H9 (cell line): Measurements from ENCODE around the gene ADARB2. TPM values are rescaled to one million over a fixed set of nuclear protein-coding genes. Genes with fewer than 3 reads are reported as not detected.
A peak's percentile ranks its signal among the peaks of the same experiment; 100 is the strongest.

Source experiments
- DNase-seq: peaks from one replicate; pipeline ENCODE4 v3.0.0-alpha.2; 2017
- H2AFZ ChIP-seq: one replicate; pipeline ENCODE4 v1.6.1; 2013; ENCODE audit warnings: mild to moderate bottlenecking, low read length, control low read depth, moderate library complexity
- H2AK5ac ChIP-seq: 2 replicates; pipeline ENCODE4 v1.6.1; 2013; ENCODE audit warnings: low read length, control low read depth, mixed read lengths; ENCODE audit not compliant: insufficient read length
- H2BK120ac ChIP-seq: one replicate; pipeline ENCODE4 v1.6.1; 2013; ENCODE audit warnings: low read depth, mild to moderate bottlenecking, low read length, control low read depth, inconsistent platforms; ENCODE audit not compliant: poor library complexity, severe bottlenecking
- H2BK12ac ChIP-seq: 2 replicates; pipeline ENCODE4 v1.6.1; 2013; ENCODE audit warnings: low read length, control low read depth, mixed read lengths, low read depth; ENCODE audit not compliant: insufficient read length
- H2BK15ac ChIP-seq: 2 replicates; pipeline ENCODE4 v1.6.1; 2013; ENCODE audit warnings: low read depth, low read length, control low read depth
- H2BK20ac ChIP-seq: one replicate; pipeline ENCODE4 v1.6.1; 2013; ENCODE audit warnings: low read depth, mild to moderate bottlenecking, low read length, control low read depth, inconsistent platforms; ENCODE audit not compliant: poor library complexity, severe bottlenecking
- H2BK5ac ChIP-seq: 2 replicates; pipeline ENCODE4 v1.6.1; 2013; ENCODE audit warnings: low read length, control low read depth, mixed read lengths; ENCODE audit not compliant: insufficient read length
- H3K14ac ChIP-seq: 2 replicates; pipeline ENCODE4 v1.6.1; 2013; ENCODE audit warnings: low read length, control low read depth; ENCODE audit not compliant: insufficient read depth
- H3K18ac ChIP-seq: 2 replicates; pipeline ENCODE4 v1.6.1; 2013; ENCODE audit warnings: low read depth, mild to moderate bottlenecking, mixed read lengths, low read length, control low read depth; ENCODE audit not compliant: insufficient read length
- H3K23ac ChIP-seq: 2 replicates; pipeline ENCODE4 v1.6.1; 2013; ENCODE audit warnings: low read length, control low read depth, mixed read lengths, low read depth; ENCODE audit not compliant: insufficient read length
- H3K23me2 ChIP-seq: 2 replicates; pipeline ENCODE4 v1.6.1; 2013; ENCODE audit warnings: low read depth, mild to moderate bottlenecking, mixed read lengths, low read length, control low read depth; ENCODE audit not compliant: insufficient read length, poor library complexity, severe bottlenecking
- H3K27ac ChIP-seq: 2 replicates; pipeline ENCODE4 v1.5.1; 2013; ENCODE audit warnings: low read length, control low read depth, mixed read lengths, low read depth; ENCODE audit not compliant: insufficient read length
- H3K27me3 ChIP-seq: 2 replicates; pipeline ENCODE4 v1.6.1; 2013; ENCODE audit warnings: low read length, control low read depth, inconsistent platforms; ENCODE audit not compliant: insufficient read depth
- H3K4ac ChIP-seq: 2 replicates; pipeline ENCODE4 v1.6.1; 2013; ENCODE audit warnings: low read depth, mild to moderate bottlenecking, control low read depth, inconsistent platforms, low read length, moderate library complexity
- H3K4me1 ChIP-seq: 2 replicates; pipeline ENCODE4 v1.6.1; 2013; ENCODE audit warnings: low read length, control low read depth, inconsistent platforms; ENCODE audit not compliant: insufficient read depth
- H3K4me2 ChIP-seq: 2 replicates; pipeline ENCODE4 v1.6.1; 2013; ENCODE audit warnings: low read length, control low read depth, mixed read lengths; ENCODE audit not compliant: insufficient read length, insufficient read depth
- H3K56ac ChIP-seq: 2 replicates; pipeline ENCODE4 v1.6.1; 2013; ENCODE audit warnings: low read depth, mild to moderate bottlenecking, mixed read lengths, low read length, control low read depth; ENCODE audit not compliant: insufficient read length
- H3K79me1 ChIP-seq: 2 replicates; pipeline ENCODE4 v1.6.1; 2013; ENCODE audit warnings: low read depth, mild to moderate bottlenecking, moderate library complexity, low read length, control low read depth, inconsistent platforms; ENCODE audit not compliant: insufficient read depth, poor library complexity, severe bottlenecking
- H3K79me2 ChIP-seq: 2 replicates; pipeline ENCODE4 v1.6.1; 2013; ENCODE audit warnings: low read length, control low read depth, inconsistent platforms; ENCODE audit not compliant: insufficient read depth
- H3K9ac ChIP-seq: 2 replicates; pipeline ENCODE4 v1.6.1; 2013; ENCODE audit warnings: low read length, control low read depth, mixed read lengths; ENCODE audit not compliant: insufficient read length; ENCODE audit errors: extremely low read depth
- H3K9me3 ChIP-seq: one replicate; pipeline ENCODE4 v1.6.1; 2013; ENCODE audit warnings: low read depth, low read length, inconsistent platforms; ENCODE audit not compliant: control insufficient read depth
- H3T11ph ChIP-seq: one replicate; pipeline ENCODE4 v1.6.1; 2013; ENCODE audit warnings: mild to moderate bottlenecking, low read length, control low read depth, inconsistent platforms
- H4K20me1 ChIP-seq: one replicate; pipeline ENCODE4 v1.6.1; 2013; ENCODE audit not compliant: control insufficient read depth, insufficient read length, insufficient read depth
- H4K5ac ChIP-seq: 2 replicates; pipeline ENCODE4 v1.6.1; 2013; ENCODE audit warnings: low read depth, mild to moderate bottlenecking, mixed read lengths, low read length, control low read depth; ENCODE audit not compliant: insufficient read length
- H4K8ac ChIP-seq: replicated peaks from 2 replicates; pipeline ENCODE4 v1.6.1; 2013; ENCODE audit warnings: low read length, control low read depth, mixed read lengths, low read depth; ENCODE audit not compliant: insufficient read length
- H4K91ac ChIP-seq: 2 replicates; pipeline ENCODE4 v1.6.1; 2013; ENCODE audit warnings: low read depth, mild to moderate bottlenecking, moderate library complexity, mixed read lengths, low read length, control low read depth; ENCODE audit not compliant: insufficient read length
- H3K27ac Mint-ChIP-seq, 3 experiments: 2 replicates in 2 of 3; 3 replicates in 1 of 3; pipeline ENCODE4 v1.8.0; 2020 to 2021; ENCODE audit warnings: mixed read lengths in 3 of 3, mild to moderate bottlenecking in 1 of 3, moderate library complexity in 1 of 3
- H3K27me3 Mint-ChIP-seq: 2 replicates; pipeline ENCODE4 v1.8.0; 2021; ENCODE audit warnings: low read depth, mild to moderate bottlenecking, moderate library complexity, mixed read lengths
- H3K36me3 Mint-ChIP-seq, 3 experiments: 2 replicates in 2 of 3; 3 replicates in 1 of 3; pipeline ENCODE4 v1.8.0; 2020 to 2021; ENCODE audit warnings: low read depth in 3 of 3, mixed read lengths in 3 of 3; ENCODE audit not compliant: insufficient read depth in 1 of 3
- H3K4me1 Mint-ChIP-seq, 2 experiments: 2 replicates each; pipeline ENCODE4 v1.8.0; 2020; ENCODE audit warnings: mixed read lengths in 2 of 2
- H3K4me3 Mint-ChIP-seq, 2 experiments: 2 replicates in 1 of 2; 3 replicates in 1 of 2; pipeline ENCODE4 v1.8.0; 2020 to 2021; ENCODE audit warnings: mild to moderate bottlenecking in 2 of 2, mixed read lengths in 2 of 2, moderate library complexity in 1 of 2
- H3K9me3 Mint-ChIP-seq, 2 experiments: 2 replicates in 1 of 2; 3 replicates in 1 of 2; pipeline ENCODE4 v1.8.0; 2020; ENCODE audit warnings: mild to moderate bottlenecking in 2 of 2, mixed read lengths in 2 of 2, moderate library complexity in 1 of 2
- WGBS: extraction: QIAGEN DNeasy Blood & Tissue Kit; methylation state at CpG from one replicate; pipeline ENCODE4 v1.1.7; 2013; ENCODE audit warnings: missing lambda C conversion rate, low lambda C conversion rate, mixed read lengths; ENCODE audit not compliant: insufficient read length; ENCODE audit errors: extremely low coverage; 5-methylcytosine and 5-hydroxymethylcytosine counted together
- total RNA-seq: library from RNA; stranded (reverse); gene quantifications from 2 replicates; pipeline ENCODE4 v1.2.1, GENCODE V29; 2021
- TF ChIP-seq, protein P1 (sequence below): fragments of 200-600 bp; sonication (generic); conservative IDR thresholded peaks from 3 replicates; pipeline ENCODE4 v1.8.0; 2021; ENCODE audit warnings: antibody characterized with exemption, mild to moderate bottlenecking

ADARB2 gene
- total RNA-seq, 1 experiment from 2014 or later, result 0.87 TPM

DNA sequence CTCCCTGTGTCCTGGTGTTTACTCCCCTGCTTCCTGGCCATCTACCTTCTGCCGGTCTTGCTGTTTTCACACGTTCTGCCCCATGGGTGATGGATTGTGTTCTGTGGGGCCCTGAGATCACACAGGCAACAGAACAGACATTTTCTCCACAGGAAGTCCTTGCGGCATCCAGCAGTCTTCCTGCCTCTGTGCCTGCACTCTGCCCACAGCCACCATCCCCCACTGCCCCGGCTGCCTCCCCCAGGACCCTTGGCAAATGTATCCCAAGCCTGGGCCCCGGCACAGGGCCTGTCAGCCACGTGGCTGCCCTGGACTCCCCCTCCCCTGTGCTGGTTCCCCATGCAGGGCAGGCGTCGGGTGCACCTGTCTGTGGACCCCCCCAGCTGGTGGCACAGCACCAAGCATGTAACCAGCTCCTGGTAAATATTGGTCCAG, 497.0 kb downstream of the ADARB2 start:
- no peak overlapping the region for H3K9ac ChIP-seq
- H3K36me3 Mint-ChIP-seq, result 0 out of 7 replicates have a peak, but pooled peaks cover 0 to 2% (median 0%) of the 10 kb centered on the region in 3 experiments
- H3K4me1 ChIP-seq, result no peaks in the 10 kb centered on the region
- no peaks in the 10 kb centered on the region for H3K9me3 ChIP-seq
- H3K9me3 Mint-ChIP-seq, result peaks cover 2 to 3% of the 10 kb centered on the region in 2 experiments; a peak in 1 of 5 replicates
- H2BK12ac ChIP-seq, result no peak overlapping the region
- H3K56ac ChIP-seq, result no peak overlapping the region
- H3K79me2 ChIP-seq, result no peaks in the 10 kb centered on the region
- no peaks in the 10 kb centered on the region for H3K23me2 ChIP-seq
- H3K4me1 Mint-ChIP-seq, result peaks cover 10% of the 10 kb centered on the region in 2 experiments
- no peak overlapping the region for H4K91ac ChIP-seq
- H2BK120ac ChIP-seq, result no peak overlapping the region
- no peaks in the 10 kb centered on the region for H3K27me3 ChIP-seq
- no peaks in the 10 kb centered on the region for H3K79me1 ChIP-seq
- H4K8ac ChIP-seq, result no peak overlapping the region
- H2BK15ac ChIP-seq, result no peak overlapping the region
- WGBS, result no CpG with 5 or more reads among the region's 8 CpGs
- peak overlapping the region; percentile 56 to 81 for H3K4me3 Mint-ChIP-seq
- no peaks in the 10 kb centered on the region for H4K20me1 ChIP-seq
- H3K4ac ChIP-seq, result no peak overlapping the region
- H2BK5ac ChIP-seq, result no peak overlapping the region
- peak overlapping the region; percentile 93 to 100 (median 97) for H3K27ac Mint-ChIP-seq
- H3K18ac ChIP-seq, result no peak overlapping the region
- no peak overlapping the region for H2BK20ac ChIP-seq
- no peak overlapping the region for H3T11ph ChIP-seq
- H3K23ac ChIP-seq, result no peak overlapping the region
- no peak overlapping the region for H2AK5ac ChIP-seq
- H3K27me3 Mint-ChIP-seq, result peaks cover 3% of the 10 kb centered on the region
- peak overlapping the region; percentile 92 for H3K27ac ChIP-seq
- peak; percentile 75 for DNase-seq
- no peak overlapping the region for H4K5ac ChIP-seq
- H2AFZ ChIP-seq, result no peak overlapping the region
- no peak overlapping the region for H3K14ac ChIP-seq
- TF ChIP-seq, protein P1, sequence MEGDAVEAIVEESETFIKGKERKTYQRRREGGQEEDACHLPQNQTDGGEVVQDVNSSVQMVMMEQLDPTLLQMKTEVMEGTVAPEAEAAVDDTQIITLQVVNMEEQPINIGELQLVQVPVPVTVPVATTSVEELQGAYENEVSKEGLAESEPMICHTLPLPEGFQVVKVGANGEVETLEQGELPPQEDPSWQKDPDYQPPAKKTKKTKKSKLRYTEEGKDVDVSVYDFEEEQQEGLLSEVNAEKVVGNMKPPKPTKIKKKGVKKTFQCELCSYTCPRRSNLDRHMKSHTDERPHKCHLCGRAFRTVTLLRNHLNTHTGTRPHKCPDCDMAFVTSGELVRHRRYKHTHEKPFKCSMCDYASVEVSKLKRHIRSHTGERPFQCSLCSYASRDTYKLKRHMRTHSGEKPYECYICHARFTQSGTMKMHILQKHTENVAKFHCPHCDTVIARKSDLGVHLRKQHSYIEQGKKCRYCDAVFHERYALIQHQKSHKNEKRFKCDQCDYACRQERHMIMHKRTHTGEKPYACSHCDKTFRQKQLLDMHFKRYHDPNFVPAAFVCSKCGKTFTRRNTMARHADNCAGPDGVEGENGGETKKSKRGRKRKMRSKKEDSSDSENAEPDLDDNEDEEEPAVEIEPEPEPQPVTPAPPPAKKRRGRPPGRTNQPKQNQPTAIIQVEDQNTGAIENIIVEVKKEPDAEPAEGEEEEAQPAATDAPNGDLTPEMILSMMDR, result no peak
- peak overlapping the region; percentile 4 for H3K4me2 ChIP-seq
